Neuronal stem cell (in vitro differentiated cells): Measurements from ENCODE around the gene INO80.

ENCODE experiments used
- DNase-seq: peaks from one replicate; pipeline ENCODE4 v3.0.0-alpha.2; 2013; ENCODE audit warnings: low spot score
- H2AFZ ChIP-seq: one replicate; pipeline ENCODE4 v1.6.1; 2013; ENCODE audit warnings: mild to moderate bottlenecking, low read length, inconsistent platforms
- H2AK5ac ChIP-seq: 2 replicates; pipeline ENCODE4 v1.6.1; 2013; ENCODE audit warnings: low read depth, mild to moderate bottlenecking, inconsistent platforms, low read length, moderate library complexity, mixed read lengths
- H2BK120ac ChIP-seq: 2 replicates; pipeline ENCODE4 v1.6.1; 2013; ENCODE audit warnings: low read depth, mild to moderate bottlenecking, inconsistent platforms, low read length, moderate library complexity, mixed read lengths
- H2BK12ac ChIP-seq: one replicate; pipeline ENCODE4 v1.6.1; 2013; ENCODE audit warnings: low read length, inconsistent platforms
- H2BK15ac ChIP-seq: 2 replicates; pipeline ENCODE4 v1.6.1; 2013; ENCODE audit warnings: mild to moderate bottlenecking, low read length, inconsistent platforms, mixed read lengths
- H2BK5ac ChIP-seq: one replicate; pipeline ENCODE4 v1.6.1; 2013; ENCODE audit warnings: inconsistent platforms, mild to moderate bottlenecking, low read length, moderate library complexity
- H3K14ac ChIP-seq: one replicate; pipeline ENCODE4 v1.6.1; 2013; ENCODE audit warnings: low read length, inconsistent platforms
- H3K18ac ChIP-seq: 2 replicates; pipeline ENCODE4 v1.6.1; 2013; ENCODE audit warnings: low read length, inconsistent platforms
- H3K23ac ChIP-seq: 2 replicates; pipeline ENCODE4 v1.6.1; 2013; ENCODE audit warnings: low read depth, mild to moderate bottlenecking, mixed read lengths, low read length, inconsistent platforms; ENCODE audit not compliant: poor library complexity
- H3K27ac ChIP-seq: replicated peaks from 3 replicates; pipeline ENCODE4 v1.5.1; 2013; ENCODE audit warnings: low read length, inconsistent platforms
- H3K27me3 ChIP-seq, 3 experiments: 2 replicates each; pipeline ENCODE4 v1.6.1; 2013; ENCODE audit warnings: low read length in 3 of 3, mild to moderate bottlenecking in 2 of 3, inconsistent platforms in 1 of 3, low read depth in 1 of 3, mixed read lengths in 1 of 3, moderate library complexity in 1 of 3; ENCODE audit not compliant: control insufficient read depth in 3 of 3, insufficient read depth in 3 of 3
- H3K36me3 ChIP-seq, 2 donors: replicated peaks in 1 of 2; 2 replicates each; pipeline ENCODE4 v1.6.1; 2013; ENCODE audit warnings: low read length in 2 of 2; ENCODE audit not compliant: control insufficient read depth in 2 of 2, insufficient read depth in 2 of 2
- H3K4ac ChIP-seq: 2 replicates; pipeline ENCODE4 v1.6.1; 2013; ENCODE audit warnings: inconsistent platforms, mild to moderate bottlenecking, low read length, moderate library complexity
- H3K4me1 ChIP-seq, 2 donors: 1 replicate in 1 of 2; 2 replicates in 1 of 2; pipeline ENCODE4 v1.6.1; 2013; ENCODE audit warnings: low read length in 2 of 2, low read depth in 1 of 2; ENCODE audit not compliant: control insufficient read depth in 2 of 2, insufficient read depth in 1 of 2
- H3K4me2 ChIP-seq: one replicate; pipeline ENCODE4 v1.6.1; 2013; ENCODE audit warnings: mild to moderate bottlenecking, low read length, inconsistent platforms; ENCODE audit not compliant: insufficient read depth, poor library complexity, severe bottlenecking
- H3K4me3 ChIP-seq, 2 donors: 2 replicates each; pipeline ENCODE4 v1.5.1; 2013; ENCODE audit warnings: low read length in 2 of 2, mild to moderate bottlenecking in 2 of 2, inconsistent platforms in 1 of 2, moderate library complexity in 1 of 2
- H3K79me1 ChIP-seq: one replicate; pipeline ENCODE4 v1.6.1; 2013; ENCODE audit warnings: low read depth, mild to moderate bottlenecking, inconsistent platforms, low read length, moderate library complexity
- H3K9ac ChIP-seq: one replicate; pipeline ENCODE4 v1.6.1; 2013; ENCODE audit warnings: mild to moderate bottlenecking, low read depth, low read length, inconsistent platforms; ENCODE audit not compliant: poor library complexity
- H3K9me3 ChIP-seq, 2 donors: replicated peaks in 1 of 2; 2 replicates each; pipeline versions ENCODE3 to v1.6.1; 2013; ENCODE audit warnings: low read length in 2 of 2, mild to moderate bottlenecking in 2 of 2, inconsistent platforms in 1 of 2, low read depth in 1 of 2, mixed read lengths in 1 of 2, moderate library complexity in 1 of 2; ENCODE audit not compliant: control insufficient read depth in 2 of 2, insufficient read depth in 1 of 2
- H4K8ac ChIP-seq: one replicate; pipeline ENCODE4 v1.6.1; 2013; ENCODE audit warnings: low read depth, mild to moderate bottlenecking, inconsistent platforms, low read length, moderate library complexity
- H4K91ac ChIP-seq: one replicate; pipeline ENCODE4 v1.6.1; 2013; ENCODE audit warnings: low read length, low read depth, mild to moderate bottlenecking, inconsistent platforms; ENCODE audit not compliant: poor library complexity
- WGBS, 2 donors: extraction: QIAGEN DNeasy Blood & Tissue Kit; methylation state at CpG; one replicate each; pipeline ENCODE4 v1.1.7; 2013; ENCODE audit warnings: missing lambda C conversion rate in 2 of 2, mixed read lengths in 1 of 2; ENCODE audit not compliant: insufficient read length in 2 of 2, insufficient replicate concordance in 1 of 2; ENCODE audit errors: extremely low coverage in 2 of 2; 5-methylcytosine and 5-hydroxymethylcytosine counted together

The INO80 gene

GRCh38 chr15:40978141-40978540, 137.9 kb downstream of the INO80 start:
- H3K14ac ChIP-seq, result no peak overlapping the region
- H4K8ac ChIP-seq, result no peak overlapping the region
- H3K9ac ChIP-seq, result no peak overlapping the region
- no peak overlapping the region for H2BK5ac ChIP-seq
- no peak overlapping the region for H3K23ac ChIP-seq
- no peak overlapping the region for H2BK12ac ChIP-seq
- no peaks in the 10 kb centered on the region for H3K27me3 ChIP-seq
- H3K4ac ChIP-seq, result no peak overlapping the region
- no peak for DNase-seq
- H2AK5ac ChIP-seq, result no peak overlapping the region
- no CpG with 5 or more reads among the region's 2 CpGs for WGBS, 2 donors
- no peak overlapping the region for H3K27ac ChIP-seq
- H3K36me3 ChIP-seq, result peaks cover 35 to 74% of the 10 kb centered on the region in 2 donors
- H3K79me1 ChIP-seq, result no peaks in the 10 kb centered on the region
- no peak overlapping the region for H2BK15ac ChIP-seq
- no peak overlapping the region for H3K4me2 ChIP-seq
- H3K4me3 ChIP-seq, result no peak overlapping the region
- H2BK120ac ChIP-seq, result no peak overlapping the region
- H3K9me3 ChIP-seq, result no peaks in the 10 kb centered on the region
- H4K91ac ChIP-seq, result no peak overlapping the region
- H3K4me1 ChIP-seq, result no peaks in the 10 kb centered on the region
- H3K18ac ChIP-seq, result no peak overlapping the region
- H2AFZ ChIP-seq, result no peak overlapping the region

- Histone ChIP-seq H2BK12ac (no peak overlapping the region), H3K27me3 (no peaks in the 10 kb centered on the region), H3K14ac (no peak overlapping the region), H2BK15ac (no peak overlapping the region), H3K9me3 (no peaks in the 10 kb centered on the region), H3K79me1 (no peaks in the 10 kb centered on the region), H3K4me1 (peaks cover 1 to 4% of the 10 kb centered on the region in 2 donors), H2AK5ac (no peak overlapping the region), H3K9ac (no peak overlapping the region), H2BK5ac (no peak overlapping the region), H2BK120ac (no peak overlapping the region), H3K36me3 (peaks cover 28 to 61% of the 10 kb centered on the region in 2 donors), H3K27ac (no peak overlapping the region), H4K91ac (no peak overlapping the region), H3K4me3 (no peak overlapping the region), H3K23ac (no peak overlapping the region), H4K8ac (no peak overlapping the region), H3K4me2 (no peak overlapping the region), H2AFZ (no peak overlapping the region), H3K18ac (no peak overlapping the region), H3K4ac (no peak overlapping the region)
- DNase-seq, result no peak
- WGBS, 2 donors, result no CpG with 5 or more reads among the region's 7 CpGs
Measured at GRCh38 chr15:40976819-40977218, 139.3 kb downstream of the INO80 start.

- H3K14ac ChIP-seq, result no peak overlapping the region
- no peak for DNase-seq
- no peaks in the 10 kb centered on the region for H3K27me3 ChIP-seq
- H3K27ac ChIP-seq, result no peak overlapping the region
- H3K18ac ChIP-seq, result no peak overlapping the region
- no peak overlapping the region for H2BK120ac ChIP-seq
- H2BK15ac ChIP-seq, result no peak overlapping the region
- H3K79me1 ChIP-seq, result no peaks in the 10 kb centered on the region
- H4K91ac ChIP-seq, result no peak overlapping the region
- peaks cover 14 to 42% of the 10 kb centered on the region in 2 donors for H3K36me3 ChIP-seq
- no peak overlapping the region for H3K4ac ChIP-seq
- no peak overlapping the region for H4K8ac ChIP-seq
- WGBS, 2 donors, result no CpG with 5 or more reads among the region's 4 CpGs
- no peak overlapping the region for H3K23ac ChIP-seq
- no peak overlapping the region for H3K4me3 ChIP-seq
- H3K4me1 ChIP-seq, result peaks cover 1 to 4% of the 10 kb centered on the region in 2 donors
- no peak overlapping the region for H2BK5ac ChIP-seq
- H2AFZ ChIP-seq, result no peak overlapping the region
- no peak overlapping the region for H3K9ac ChIP-seq
- no peak overlapping the region for H2AK5ac ChIP-seq
- H3K4me2 ChIP-seq, result no peak overlapping the region
- no peak overlapping the region for H2BK12ac ChIP-seq
- no peaks in the 10 kb centered on the region for H3K9me3 ChIP-seq
Measured at GRCh38 chr15:40974879-40975278, 141.2 kb downstream of the INO80 start.

GRCh38 chr15:40969363-40969762, 146.7 kb downstream of the INO80 start:
- H2BK5ac ChIP-seq, result no peak overlapping the region
- H4K91ac ChIP-seq, result no peak overlapping the region
- no peak overlapping the region for H3K23ac ChIP-seq
- H3K9ac ChIP-seq, result no peak overlapping the region
- H3K4ac ChIP-seq, result no peak overlapping the region
- H4K8ac ChIP-seq, result no peak overlapping the region
- no peaks in the 10 kb centered on the region for H3K79me1 ChIP-seq
- H3K18ac ChIP-seq, result no peak overlapping the region
- H3K4me3 ChIP-seq, result no peak overlapping the region
- H3K4me2 ChIP-seq, result no peak overlapping the region
- H2AFZ ChIP-seq, result no peak overlapping the region
- H3K14ac ChIP-seq, result no peak overlapping the region
- H3K4me1 ChIP-seq, result peaks cover 8 to 9% of the 10 kb centered on the region in 2 donors
- no CpG with 5 or more reads among the region's 8 CpGs for WGBS, 2 donors
- no peaks in the 10 kb centered on the region for H3K9me3 ChIP-seq
- no peaks in the 10 kb centered on the region for H3K27me3 ChIP-seq
- H3K27ac ChIP-seq, result no peak overlapping the region
- no peak for DNase-seq
- H3K36me3 ChIP-seq, result no peaks in the 10 kb centered on the region
- H2AK5ac ChIP-seq, result no peak overlapping the region
- H2BK120ac ChIP-seq, result no peak overlapping the region
- no peak overlapping the region for H2BK15ac ChIP-seq
- no peak overlapping the region for H2BK12ac ChIP-seq
